22Rv1 (cell line): ENCODE measurements around the gene TMEM217.

Source experiments
- CTCF ChIP-seq: fragments of 450-650 bp; IDR thresholded peaks from 2 replicates; pipeline ENCODE4 v1.5.1; 2017; ENCODE audit warnings: mild to moderate bottlenecking
- ZFX ChIP-seq: fragments of 450-650 bp; IDR thresholded peaks from 2 replicates; pipeline ENCODE4 v1.6.1; 2017; ENCODE audit warnings: antibody characterized with exemption, borderline replicate concordance

- TF ChIP-seq CTCF: no peak
- no peak for TF ChIP-seq ZFX
These were observed 14.1 kb downstream of the TMEM217 start for GRCh38 chr6:37243816-37244370.
